Measurements from ENCODE around the gene FBXW7.

DNA sequence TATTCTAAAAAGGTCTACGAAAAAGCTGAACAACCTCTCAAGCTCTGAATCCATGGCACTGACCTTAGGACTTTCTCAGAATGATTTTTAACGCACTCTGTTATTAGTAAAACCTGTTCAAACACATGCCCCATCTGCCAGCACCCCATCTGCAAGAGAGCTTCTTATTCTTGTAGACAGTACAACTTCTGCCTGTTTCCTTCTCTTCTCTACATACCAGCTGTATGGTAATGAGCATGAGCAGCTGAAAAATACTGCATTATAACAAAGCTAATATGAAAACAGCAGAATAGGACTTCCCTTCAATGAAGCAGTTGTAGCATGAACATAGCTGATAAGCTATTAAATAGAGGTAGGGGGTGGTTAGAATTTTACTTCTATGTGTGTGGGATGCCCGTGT, 167.9 kb downstream of the FBXW7 start:
- TF ChIP-seq, protein P1, sequence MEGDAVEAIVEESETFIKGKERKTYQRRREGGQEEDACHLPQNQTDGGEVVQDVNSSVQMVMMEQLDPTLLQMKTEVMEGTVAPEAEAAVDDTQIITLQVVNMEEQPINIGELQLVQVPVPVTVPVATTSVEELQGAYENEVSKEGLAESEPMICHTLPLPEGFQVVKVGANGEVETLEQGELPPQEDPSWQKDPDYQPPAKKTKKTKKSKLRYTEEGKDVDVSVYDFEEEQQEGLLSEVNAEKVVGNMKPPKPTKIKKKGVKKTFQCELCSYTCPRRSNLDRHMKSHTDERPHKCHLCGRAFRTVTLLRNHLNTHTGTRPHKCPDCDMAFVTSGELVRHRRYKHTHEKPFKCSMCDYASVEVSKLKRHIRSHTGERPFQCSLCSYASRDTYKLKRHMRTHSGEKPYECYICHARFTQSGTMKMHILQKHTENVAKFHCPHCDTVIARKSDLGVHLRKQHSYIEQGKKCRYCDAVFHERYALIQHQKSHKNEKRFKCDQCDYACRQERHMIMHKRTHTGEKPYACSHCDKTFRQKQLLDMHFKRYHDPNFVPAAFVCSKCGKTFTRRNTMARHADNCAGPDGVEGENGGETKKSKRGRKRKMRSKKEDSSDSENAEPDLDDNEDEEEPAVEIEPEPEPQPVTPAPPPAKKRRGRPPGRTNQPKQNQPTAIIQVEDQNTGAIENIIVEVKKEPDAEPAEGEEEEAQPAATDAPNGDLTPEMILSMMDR (IDR thresholded peaks at IDR 0.05) = no peak
- TF ChIP-seq POLR2A (IDR thresholded peaks at IDR 0.05) = no peak

Measured in transverse colon (tissue), 3 donors.